SK-N-DZ (cell line): ENCODE measurements around the gene CACNA2D2.
"Not testable (repeated sequence)": the region's sequence is repeated elsewhere in the genome, so short reads cannot be mapped to it uniquely, and the experiment has no call there.

Experiments used
- DNase-seq: peaks from one replicate; pipeline ENCODE4 v3.0.0-alpha.2; 2015; ENCODE audit warnings: low spot score

Gene CACNA2D2

GRCh38 chr3:50530001-50530970 lies 26.9 kb upstream of the CACNA2D2 start:
- DNase-seq, result no peak

- DNase-seq, result no peak
Observed at GRCh38 chr3:50525987-50526386, 22.6 kb upstream of the CACNA2D2 start.

- no peak for DNase-seq
Observed at GRCh38 chr3:50525191-50525910, 21.9 kb upstream of the CACNA2D2 start.

GRCh38 chr3:50524746-50525145 lies 21.3 kb upstream of the CACNA2D2 start:
- peak; percentile 50 for DNase-seq

GRCh38 chr3:50523279-50523811 lies 19.9 kb upstream of the CACNA2D2 start:
- peak; percentile 61 for DNase-seq

GRCh38 chr3:50521572-50521971 lies 18.1 kb upstream of the CACNA2D2 start:
- no peak for DNase-seq

- DNase-seq, result no peak
Observed at GRCh38 chr3:50520849-50521248, 17.4 kb upstream of the CACNA2D2 start.

- peak; percentile 57 for DNase-seq
Observed at GRCh38 chr3:50519471-50520089, 16.1 kb upstream of the CACNA2D2 start.

- DNase-seq, result no peak
Observed at GRCh38 chr3:50518436-50518835, 15.0 kb upstream of the CACNA2D2 start.

- DNase-seq, result no peak
Observed at GRCh38 chr3:50517721-50518206, 14.3 kb upstream of the CACNA2D2 start.

- DNase-seq, result peak; percentile 47
Observed at GRCh38 chr3:50516440-50516871, 13.0 kb upstream of the CACNA2D2 start.

- peak; percentile 73 for DNase-seq
Observed at GRCh38 chr3:50515565-50516439, 12.4 kb upstream of the CACNA2D2 start.

- not testable (repeated sequence) for DNase-seq
Observed at GRCh38 chr3:50512908-50513307, 9.5 kb upstream of the CACNA2D2 start.

GRCh38 chr3:50512131-50512530 lies 8.7 kb upstream of the CACNA2D2 start:
- DNase-seq, result no peak

GRCh38 chr3:50510325-50510724 lies 6.9 kb upstream of the CACNA2D2 start:
- no peak for DNase-seq

- no peak for DNase-seq
Observed at GRCh38 chr3:50509715-50510114, 6.3 kb upstream of the CACNA2D2 start.

- no peak for DNase-seq
Observed at GRCh38 chr3:50508821-50509220, 5.4 kb upstream of the CACNA2D2 start.

GRCh38 chr3:50506169-50506568 lies 2.7 kb upstream of the CACNA2D2 start:
- DNase-seq, result no peak

- no peak for DNase-seq
Observed at GRCh38 chr3:50504681-50505080, 1.2 kb upstream of the CACNA2D2 start.

- DNase-seq, result no peak
Observed at GRCh38 chr3:50502584-50503423, 630 bp downstream of the CACNA2D2 start.
